CD8-positive, alpha-beta memory T cell (primary cell): Measurements from ENCODE around the gene CDKN2D. TPM values are rescaled to one million over a fixed set of nuclear protein-coding genes. Genes with fewer than 3 reads are reported as not detected.
"Not testable (repeated sequence)": the region's sequence is repeated elsewhere in the genome, so short reads cannot be mapped to it uniquely, and the experiment has no call there.

ENCODE experiments used
- CTCF ChIA-PET: fragments of 350-600 bp; sonication (Branson Sonifier 250); formaldehyde crosslinking; loops from one replicate; lab custom pipeline; 2021; ENCODE audit warnings: antibody characterized with exemption; lab: Charles Lee
- POLR2A ChIA-PET: fragments of 350-600 bp; sonication (Branson Sonifier 250); formaldehyde crosslinking; loops from one replicate; lab custom pipeline; 2021; ENCODE audit warnings: antibody characterized with exemption; lab: Charles Lee
- DNase-seq, 5 donors: peaks; one replicate each; pipeline versions ENCODE4 v3.0.0 to v3.0.0-alpha.2; 2020 to 2022; ENCODE audit warnings: mixed read lengths in 1 of 5
- H3K27ac ChIP-seq: one replicate; pipeline ENCODE4 v1.7.0; 2013; ENCODE audit warnings: low read depth, mild to moderate bottlenecking, low read length, moderate library complexity
- H3K27me3 ChIP-seq: 2 replicates; pipeline ENCODE4 v1.7.0; 2013; ENCODE audit warnings: low read length, mild to moderate bottlenecking; ENCODE audit not compliant: insufficient read depth, poor library complexity, severe bottlenecking
- H3K36me3 ChIP-seq: 2 replicates; pipeline ENCODE4 v1.7.0; 2013; ENCODE audit warnings: mild to moderate bottlenecking, low read length, moderate library complexity; ENCODE audit not compliant: insufficient read depth
- H3K4me1 ChIP-seq: 2 replicates; pipeline ENCODE4 v1.7.0; 2013; ENCODE audit warnings: mild to moderate bottlenecking, low read length, moderate library complexity; ENCODE audit not compliant: insufficient read depth
- H3K4me3 ChIP-seq: 2 replicates; pipeline ENCODE4 v1.7.0; 2013; ENCODE audit warnings: mild to moderate bottlenecking, low read length
- H3K9me3 ChIP-seq: 2 replicates; pipeline ENCODE4 v1.7.0; 2013; ENCODE audit warnings: mild to moderate bottlenecking, low read length
- H3K27ac Mint-ChIP-seq, 8 donors: one replicate each; pipeline ENCODE4 v1.8.0; 2020 to 2021; ENCODE audit warnings: mixed read lengths in 8 of 8, mild to moderate bottlenecking in 6 of 8, inconsistent platforms in 3 of 8, moderate library complexity in 3 of 8
- H3K27me3 Mint-ChIP-seq, 2 donors: one replicate each; pipeline ENCODE4 v1.8.0; 2020 to 2021; ENCODE audit warnings: mixed read lengths in 2 of 2, mild to moderate bottlenecking in 1 of 2, moderate library complexity in 1 of 2
- H3K36me3 Mint-ChIP-seq, 3 donors: one replicate each; pipeline ENCODE4 v1.8.0; 2020 to 2021; ENCODE audit warnings: mixed read lengths in 3 of 3, inconsistent platforms in 1 of 3, mild to moderate bottlenecking in 1 of 3
- H3K4me1 Mint-ChIP-seq, 3 donors: one replicate each; pipeline ENCODE4 v1.8.0; 2020 to 2021; ENCODE audit warnings: mixed read lengths in 3 of 3, inconsistent platforms in 1 of 3, mild to moderate bottlenecking in 1 of 3
- H3K4me3 Mint-ChIP-seq, 7 donors: one replicate each; pipeline ENCODE4 v1.8.0; 2020 to 2021; ENCODE audit warnings: mixed read lengths in 7 of 7, mild to moderate bottlenecking in 6 of 7, moderate library complexity in 4 of 7, inconsistent platforms in 2 of 7
- H3K9me3 Mint-ChIP-seq, 5 donors: one replicate each; pipeline ENCODE4 v1.8.0; 2020 to 2022; ENCODE audit warnings: mixed read lengths in 5 of 5, mild to moderate bottlenecking in 3 of 5, moderate library complexity in 2 of 5, inconsistent platforms in 1 of 5
- polyA plus RNA-seq: library from polyadenylated mRNA; unstranded; fragments of 300-500 nt; fragmentation: Illumina TruSeq; gene quantifications from one replicate; pipeline ENCODE4 v1.2.3, GENCODE V29; 2021
- total RNA-seq, 2 experiments: library from RNA; stranded (reverse); gene quantifications; one replicate each; pipeline ENCODE4 v1.2.3, GENCODE V29; 2021

Gene CDKN2D
- total and polyA plus RNA-seq, 3 experiments from 2014 or later: 22.2 to 176 (median 23.1) TPM

DNA sequence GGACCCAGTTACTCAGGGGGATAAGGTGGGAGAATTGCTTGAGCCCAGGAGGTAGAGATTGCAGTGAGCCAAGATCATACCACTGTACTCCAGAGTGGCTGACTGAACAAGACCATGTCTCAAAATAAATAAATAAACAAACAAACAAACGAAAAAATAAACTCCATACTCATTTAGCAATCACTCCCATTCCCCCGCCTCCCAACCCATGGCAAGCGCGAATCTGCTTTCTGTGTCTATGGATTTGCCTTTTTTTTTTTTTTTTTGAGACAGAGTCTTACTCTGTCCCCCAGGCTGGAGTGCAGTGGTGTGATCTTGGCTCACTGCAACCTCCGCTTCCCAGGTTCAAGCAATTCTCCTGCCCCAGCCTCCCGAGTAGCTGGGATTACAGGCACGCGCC, 41.9 kb downstream of the CDKN2D start:
- H3K27ac Mint-ChIP-seq, H3K4me3 Mint-ChIP-seq, H3K27ac ChIP-seq, H3K27me3 ChIP-seq, H3K9me3 ChIP-seq, H3K36me3 ChIP-seq, H3K4me3 ChIP-seq, CTCF ChIA-PET, H3K27me3 Mint-ChIP-seq, DNase-seq, H3K36me3 Mint-ChIP-seq, H3K4me1 ChIP-seq, H3K9me3 Mint-ChIP-seq: not testable (repeated sequence)
- H3K4me1 Mint-ChIP-seq: peaks cover 5 to 16% (median 10%) of the 10 kb centered on the region in 3 donors
- POLR2A ChIA-PET: interaction anchor here (0.7 kb wide), 1 partner anchor 1387 kb away, joined by 3 read pairs; the partner anchor contains the start of gene ZNF317

DNA sequence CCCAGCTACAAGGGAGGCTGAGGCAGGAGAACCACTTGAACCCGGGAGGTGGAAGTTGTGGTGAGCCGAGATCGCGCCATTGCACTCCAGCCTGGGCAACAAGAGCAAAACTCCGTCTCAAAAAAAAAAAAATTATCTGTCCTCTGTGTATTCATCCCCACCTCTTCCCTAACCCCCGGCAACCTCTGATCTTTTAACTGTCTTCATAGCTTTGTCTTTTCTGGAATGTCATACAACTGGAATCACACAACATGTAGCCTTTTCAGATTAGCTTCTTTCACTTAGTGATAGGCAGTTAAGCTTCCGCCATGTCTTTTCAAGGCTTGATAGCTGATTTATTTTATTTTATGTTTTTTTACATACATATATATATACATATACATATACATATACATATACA, 43.1 kb downstream of the CDKN2D start:
- DNase-seq: no peak
- POLR2A ChIA-PET: interaction anchor here (0.7 kb wide), 1 partner anchor 46 kb away, joined by 3 read pairs; no protein-coding TSS in a partner anchor
- H3K27ac ChIP-seq: no peak overlapping the region
- no peaks in the 10 kb centered on the region for H3K27me3 ChIP-seq
- Mint-ChIP-seq H3K27ac (no peak overlapping the region), H3K4me1 (peaks cover 5 to 18% (median 10%) of the 10 kb centered on the region in 3 donors), H3K27me3 (peaks cover 0 to 2% of the 10 kb centered on the region in 2 donors), H3K4me3 (no peak overlapping the region), H3K36me3 (no peaks in the 10 kb centered on the region), H3K9me3 (no peaks in the 10 kb centered on the region)
- no peaks in the 10 kb centered on the region for H3K9me3 ChIP-seq
- no peak overlapping the region for H3K4me3 ChIP-seq
- CTCF ChIA-PET: interaction anchor here (1.3 kb wide), 1 partner anchor 9 kb away, joined by 3 read pairs; the partner anchor contains the start of gene S1PR5
- peaks cover 6% of the 10 kb centered on the region for H3K4me1 ChIP-seq
- no peaks in the 10 kb centered on the region for H3K36me3 ChIP-seq

DNA sequence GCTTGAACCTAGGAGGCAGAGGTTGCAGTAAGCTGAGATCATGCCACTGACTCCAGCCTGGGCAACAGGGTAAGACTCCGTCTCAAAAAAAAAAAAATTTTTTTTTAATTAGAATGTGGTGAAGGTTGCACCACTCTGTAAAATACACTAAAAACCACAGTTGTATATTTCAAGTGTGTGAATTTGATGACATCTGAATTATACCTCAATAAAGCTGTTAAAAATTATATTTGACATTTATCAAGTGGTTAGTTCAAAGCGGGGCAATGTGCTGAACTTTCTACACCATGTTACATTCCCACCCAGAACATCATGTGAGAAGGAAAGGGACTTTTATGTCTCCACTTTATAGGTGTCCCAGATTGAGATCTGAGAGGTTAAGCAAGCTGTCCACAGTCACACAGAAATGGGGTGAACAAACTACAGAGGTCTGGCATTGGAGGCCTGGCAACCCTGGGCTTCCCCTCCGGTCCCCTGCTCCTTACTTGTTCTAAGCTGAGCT, 45.6 kb downstream of the CDKN2D start:
- Mint-ChIP-seq H3K4me1 (peaks cover 23 to 37% (median 29%) of the 10 kb centered on the region in 3 donors), H3K27me3 (peaks cover 11 to 16% of the 10 kb centered on the region in 2 donors), H3K36me3 (no peaks in the 10 kb centered on the region), H3K9me3 (no peaks in the 10 kb centered on the region), H3K27ac (peak overlapping the region; percentile 68 to 94 (median 90)), H3K4me3 (peak overlapping the region in 6 of 7 donors; percentile 43 to 57 (median 50))
- Histone ChIP-seq H3K27me3 (peaks cover 8% of the 10 kb centered on the region), H3K36me3 (no peaks in the 10 kb centered on the region), H3K9me3 (no peaks in the 10 kb centered on the region), H3K4me3 (no peak overlapping the region), H3K27ac (no peak overlapping the region), H3K4me1 (peaks cover 24% of the 10 kb centered on the region)
- CTCF ChIA-PET: interaction anchor here (0.6 to 2.3 kb wide), 7 partner anchors 11 to 121 kb away, joined by 3 to 7 read pairs (median 3); no protein-coding TSS in a partner anchor
- POLR2A ChIA-PET: interaction anchor here (0.6 to 0.7 kb wide), 3 partner anchors 562 to 1434 kb away, joined by 4 to 9 read pairs (median 7); no protein-coding TSS in a partner anchor
- peak in 2 of 5 donors; percentile 46 to 64 for DNase-seq

DNA sequence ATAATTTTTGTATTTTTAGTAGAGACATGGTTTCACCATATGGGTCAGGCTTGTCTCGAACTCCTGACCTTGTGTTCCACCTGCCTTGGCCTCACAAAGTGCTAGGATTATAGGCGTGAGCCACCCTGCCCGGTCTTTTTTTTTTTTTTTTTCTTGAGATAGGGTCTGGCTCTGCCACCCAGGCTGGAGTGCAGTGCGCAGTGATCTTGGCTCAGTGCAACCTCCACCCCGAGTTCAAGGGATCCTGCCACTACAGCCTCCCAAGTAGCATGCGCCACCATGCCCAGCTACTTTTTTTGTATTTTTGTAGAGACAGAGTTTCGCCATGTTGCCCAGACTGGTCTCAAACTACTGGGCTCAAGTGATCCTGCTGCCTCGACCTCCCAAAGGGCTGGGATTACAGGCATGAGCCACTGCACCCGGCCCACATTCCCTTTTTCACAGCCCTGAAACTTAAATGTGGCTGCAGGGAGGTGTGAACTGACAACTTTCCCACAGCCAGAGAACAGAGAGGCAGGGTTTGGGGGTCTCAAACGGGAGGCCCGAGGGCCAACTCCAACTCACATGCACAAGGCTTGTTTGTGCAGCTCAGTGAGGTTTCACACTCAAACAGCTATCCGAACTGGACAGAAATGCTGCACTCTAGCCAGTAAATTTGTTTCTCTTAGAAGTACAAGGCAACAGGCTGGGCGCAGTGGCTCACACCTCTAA, 47.2 kb downstream of the CDKN2D start:
- ChIA-PET CTCF (interaction anchor here (1.1 to 2.3 kb wide), 2 partner anchors 9 to 59 kb away, joined by 3 to 7 read pairs; no protein-coding TSS in a partner anchor), POLR2A (interaction anchor here (0.7 kb wide), 1 partner anchor 94 kb away, joined by 5 read pairs; no protein-coding TSS in a partner anchor)
- Mint-ChIP-seq H3K36me3 (peaks cover 0 to 3% (median 2%) of the 10 kb centered on the region in 3 donors), H3K9me3 (no peaks in the 10 kb centered on the region), H3K27me3 (peaks cover 17 to 22% of the 10 kb centered on the region in 2 donors), H3K4me1 (peaks cover 29 to 45% (median 37%) of the 10 kb centered on the region in 3 donors), H3K27ac (peak overlapping the region in 6 of 8 donors; percentile 33 to 92 (median 69)), H3K4me3 (peak overlapping the region in 3 of 7 donors; percentile 33 to 71 (median 51))
- Histone ChIP-seq H3K36me3 (no peaks in the 10 kb centered on the region), H3K27ac (no peak overlapping the region), H3K9me3 (no peaks in the 10 kb centered on the region), H3K4me3 (no peak overlapping the region), H3K4me1 (peaks cover 31% of the 10 kb centered on the region), H3K27me3 (peaks cover 13% of the 10 kb centered on the region)
- DNase-seq: no peak

DNA sequence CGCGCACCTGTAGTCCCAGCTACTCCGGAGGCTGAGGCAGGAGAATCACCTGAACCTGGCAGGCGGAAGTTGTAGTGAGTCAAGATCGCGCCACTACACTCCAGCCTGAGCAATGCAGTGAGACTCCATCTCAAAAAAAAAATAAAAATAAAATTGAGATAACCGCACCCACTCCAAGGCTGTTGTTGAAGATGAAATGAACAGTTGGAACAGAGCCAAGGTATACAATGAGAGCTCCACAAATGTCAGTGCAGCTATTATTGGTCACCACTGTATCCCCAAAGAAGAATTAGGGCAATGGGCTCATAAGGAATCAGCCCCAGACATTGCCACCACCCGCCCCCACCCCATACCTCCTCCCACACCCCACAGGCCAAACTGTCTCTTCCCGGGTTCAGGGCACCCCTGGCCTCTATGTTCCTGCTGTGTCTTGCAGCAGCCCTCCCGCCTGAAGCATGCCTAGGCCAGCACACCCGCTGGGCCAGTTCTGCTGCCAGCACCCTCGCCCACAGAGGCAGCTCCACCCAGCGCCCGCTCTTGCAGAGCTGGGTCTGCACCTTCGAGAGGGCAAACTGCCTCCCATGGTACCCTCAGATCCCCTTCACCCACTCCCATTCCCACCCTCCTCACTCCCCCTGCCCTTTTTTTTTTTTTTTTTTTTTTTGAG, 48.0 kb downstream of the CDKN2D start:
- peak overlapping the region in 7 of 8 donors; percentile 33 to 72 (median 60) for H3K27ac Mint-ChIP-seq
- H3K27me3 Mint-ChIP-seq: peaks cover 23 to 29% of the 10 kb centered on the region in 2 donors
- POLR2A ChIA-PET: interaction anchor here (1.7 kb wide), 1 partner anchor 12 kb away, joined by 3 read pairs; no protein-coding TSS in a partner anchor

DNA sequence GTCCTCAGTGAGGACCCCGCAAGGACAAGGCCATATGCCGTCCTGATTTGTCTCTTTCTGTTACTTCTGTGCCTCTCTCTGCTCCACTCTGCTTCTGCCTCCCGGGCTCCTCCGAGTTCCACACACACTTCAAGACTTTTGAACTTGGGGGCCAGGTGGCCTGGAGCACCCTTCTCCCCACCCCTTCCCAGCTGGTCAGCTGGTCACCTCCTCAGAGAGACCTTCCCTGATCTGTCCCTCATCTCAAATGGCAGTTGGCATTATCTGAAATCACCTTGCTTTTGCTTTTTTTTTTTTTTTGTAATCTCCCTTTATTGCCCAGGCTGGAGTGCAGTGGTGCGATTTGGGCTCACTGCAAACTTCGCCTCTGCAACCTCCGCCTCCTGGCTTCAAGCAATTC, 49.4 kb downstream of the CDKN2D start:
- H3K4me1 ChIP-seq: peaks cover 31% of the 10 kb centered on the region
- Mint-ChIP-seq H3K27me3 (peaks cover 31 to 32% of the 10 kb centered on the region in 2 donors), H3K36me3 (peaks cover 3 to 8% (median 7%) of the 10 kb centered on the region in 3 donors), H3K4me1 (peaks cover 36 to 62% (median 44%) of the 10 kb centered on the region in 3 donors), H3K4me3 (peak overlapping the region; percentile 74 to 99 (median 91)), H3K9me3 (no peaks in the 10 kb centered on the region), H3K27ac (peak overlapping the region; percentile 55 to 99 (median 96))
- no peaks in the 10 kb centered on the region for H3K9me3 ChIP-seq
- ChIA-PET CTCF (interaction anchor here (1.4 kb wide), 1 partner anchor 22 kb away, joined by 3 read pairs; no protein-coding TSS in a partner anchor), POLR2A (interaction anchor here (1.1 to 1.7 kb wide), 2 partner anchors 10 to 25 kb away, joined by 3 read pairs; no protein-coding TSS in a partner anchor)
- no peak overlapping the region for H3K4me3 ChIP-seq
- no peak overlapping the region for H3K27ac ChIP-seq
- DNase-seq: no peak
- peaks cover 17% of the 10 kb centered on the region for H3K27me3 ChIP-seq
- H3K36me3 ChIP-seq: no peaks in the 10 kb centered on the region

More for the DNA sequence above, 48.0 kb downstream of the CDKN2D start:
- H3K4me3 Mint-ChIP-seq: peak overlapping the region in 4 of 7 donors; percentile 55 to 71 (median 64)
- H3K36me3 Mint-ChIP-seq: peaks cover 2 to 6% (median 3%) of the 10 kb centered on the region in 3 donors
- H3K9me3 Mint-ChIP-seq: no peaks in the 10 kb centered on the region
- CTCF ChIA-PET: interaction anchor here (1.0 kb wide), 1 partner anchor 9 kb away, joined by 4 read pairs; no protein-coding TSS in a partner anchor
- Histone ChIP-seq H3K36me3 (no peaks in the 10 kb centered on the region), H3K4me1 (peaks cover 31% of the 10 kb centered on the region), H3K27me3 (peaks cover 15% of the 10 kb centered on the region), H3K4me3 (no peak overlapping the region), H3K27ac (no peak overlapping the region), H3K9me3 (no peaks in the 10 kb centered on the region)
- peaks cover 33 to 52% (median 42%) of the 10 kb centered on the region in 3 donors for H3K4me1 Mint-ChIP-seq
- no peak for DNase-seq
